AG04450 (cell line): Measurements from ENCODE around the gene PRB4. TPM values are rescaled to one million over a fixed set of nuclear protein-coding genes. Genes with fewer than 3 reads are reported as not detected.

Experiments
- CTCF ChIA-PET: fragments of 300-600, 350-600 bp; formaldehyde crosslinking; extraction: SDS; loops from one replicate; lab custom pipeline; 2022; ENCODE audit warnings: antibody characterized with exemption, inconsistent platforms; lab: Charles Lee
- POLR2A ChIA-PET: fragments of 350-600 bp; formaldehyde crosslinking; extraction: SDS; loops from one replicate; lab custom pipeline; 2021; ENCODE audit warnings: antibody characterized with exemption, inconsistent platforms; lab: Yijun Ruan, JAX
- DNase-seq: peaks from one replicate; pipeline ENCODE4 v3.0.0-alpha.2; 2011; ENCODE audit warnings: low read depth, low spot score
- H3K27ac ChIP-seq: one replicate; pipeline ENCODE4 v1.5.1; 2012; ENCODE audit warnings: low read depth, low read length, control low read depth
- H3K27me3 ChIP-seq: one replicate; pipeline ENCODE4 v1.6.0; 2012; ENCODE audit warnings: low read length; ENCODE audit not compliant: control insufficient read depth, insufficient read depth
- H3K4me3 ChIP-seq: 2 replicates; pipeline ENCODE4 v1.5.1; 2011; ENCODE audit warnings: mild to moderate bottlenecking, low read depth, low read length, control low read depth
- H3K9me3 ChIP-seq: 2 replicates; pipeline ENCODE4 v1.5.1; 2012; ENCODE audit warnings: low read length; ENCODE audit not compliant: control insufficient read depth, insufficient read depth
- polyA plus RNA-seq: library from polyadenylated mRNA; depleted of rRNA; stranded (reverse); fragments of >200 nt; gene quantifications from 2 replicates; pipeline ENCODE4 v1.2.3, GENCODE V29; 2011; rRNA removed
- TF ChIP-seq, protein P1 (sequence below): IDR thresholded peaks from 2 replicates; pipeline ENCODE4 v1.5.1; 2011; ENCODE audit warnings: low read depth, low read length, control low read depth, inconsistent platforms

PRB4 gene
- polyA plus RNA-seq, 1 experiment = not detected

DNA sequence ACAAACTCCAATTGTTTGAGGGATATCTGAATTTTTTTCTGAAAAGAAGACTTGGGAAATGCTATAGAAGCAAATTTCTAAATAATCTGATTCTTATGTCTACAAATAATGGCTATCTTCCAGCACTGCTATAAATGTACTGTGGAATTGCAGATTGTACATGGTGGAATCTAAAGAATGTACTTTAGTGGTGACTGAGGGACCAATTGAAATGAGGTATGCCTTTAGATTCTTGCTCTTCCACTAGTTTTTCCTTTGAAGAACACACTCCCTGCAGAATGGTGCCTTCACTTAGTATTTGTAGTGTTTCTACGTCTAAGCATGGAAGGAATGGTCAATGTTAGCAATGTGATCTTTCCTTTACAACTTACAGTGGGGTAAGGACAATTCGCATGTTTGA is 11.7 kb upstream of the PRB4 start:
- H3K27ac ChIP-seq = no peak overlapping the region
- POLR2A ChIA-PET = no interaction called here
- no peak for DNase-seq
- TF ChIP-seq, protein P1, sequence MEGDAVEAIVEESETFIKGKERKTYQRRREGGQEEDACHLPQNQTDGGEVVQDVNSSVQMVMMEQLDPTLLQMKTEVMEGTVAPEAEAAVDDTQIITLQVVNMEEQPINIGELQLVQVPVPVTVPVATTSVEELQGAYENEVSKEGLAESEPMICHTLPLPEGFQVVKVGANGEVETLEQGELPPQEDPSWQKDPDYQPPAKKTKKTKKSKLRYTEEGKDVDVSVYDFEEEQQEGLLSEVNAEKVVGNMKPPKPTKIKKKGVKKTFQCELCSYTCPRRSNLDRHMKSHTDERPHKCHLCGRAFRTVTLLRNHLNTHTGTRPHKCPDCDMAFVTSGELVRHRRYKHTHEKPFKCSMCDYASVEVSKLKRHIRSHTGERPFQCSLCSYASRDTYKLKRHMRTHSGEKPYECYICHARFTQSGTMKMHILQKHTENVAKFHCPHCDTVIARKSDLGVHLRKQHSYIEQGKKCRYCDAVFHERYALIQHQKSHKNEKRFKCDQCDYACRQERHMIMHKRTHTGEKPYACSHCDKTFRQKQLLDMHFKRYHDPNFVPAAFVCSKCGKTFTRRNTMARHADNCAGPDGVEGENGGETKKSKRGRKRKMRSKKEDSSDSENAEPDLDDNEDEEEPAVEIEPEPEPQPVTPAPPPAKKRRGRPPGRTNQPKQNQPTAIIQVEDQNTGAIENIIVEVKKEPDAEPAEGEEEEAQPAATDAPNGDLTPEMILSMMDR = no peak
- no peaks in the 10 kb centered on the region for H3K9me3 ChIP-seq
- no peak overlapping the region for H3K4me3 ChIP-seq
- CTCF ChIA-PET = no interaction called here
- H3K27me3 ChIP-seq = no peaks in the 10 kb centered on the region

DNA sequence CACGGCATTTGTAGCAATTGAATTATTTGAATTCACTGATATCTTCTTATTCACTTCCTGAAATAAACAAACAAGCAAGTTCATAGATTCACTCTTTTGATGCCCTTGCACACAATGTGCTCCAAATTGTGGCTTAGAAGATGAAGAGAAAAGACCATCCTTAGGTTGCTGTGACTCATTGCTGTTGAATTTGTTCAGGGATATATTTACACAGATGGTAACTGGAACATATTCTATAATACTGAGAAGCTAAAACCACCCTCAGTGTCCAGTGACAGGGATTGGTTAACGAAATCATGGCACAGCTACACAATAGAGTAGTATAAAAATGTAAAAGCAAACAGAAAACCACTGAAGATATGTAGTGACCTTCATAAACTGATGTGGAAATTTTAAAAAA is 3.1 kb downstream of the PRB4 start:
- CTCF ChIA-PET = no interaction called here
- Histone ChIP-seq H3K27ac (no peak overlapping the region), H3K9me3 (no peaks in the 10 kb centered on the region), H3K4me3 (no peak overlapping the region), H3K27me3 (no peaks in the 10 kb centered on the region)
- TF ChIP-seq, protein P1 = no peak
- POLR2A ChIA-PET = no interaction called here
- DNase-seq = no peak

DNA sequence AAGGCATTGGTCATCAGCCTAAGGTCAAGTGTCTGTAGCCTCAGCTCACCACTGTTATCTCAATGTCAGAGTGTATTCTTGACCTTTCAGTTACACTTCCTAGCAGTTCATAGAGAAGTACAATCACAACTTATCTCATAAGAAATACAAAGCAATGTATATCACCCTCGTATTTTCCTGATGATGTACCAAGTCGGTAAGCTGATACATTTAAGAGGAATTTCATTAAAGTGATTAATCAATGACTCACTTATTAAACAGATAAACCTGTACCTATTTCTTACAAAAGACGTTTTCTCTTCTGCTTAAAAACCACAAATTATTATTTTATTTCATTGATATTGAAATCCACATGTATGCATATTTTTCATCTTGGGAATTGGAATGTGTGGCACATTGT is 36.8 kb downstream of the PRB4 start:
- ChIA-PET POLR2A (no interaction called here), CTCF (no interaction called here)
- DNase-seq = no peak
- H3K27me3 ChIP-seq = no peaks in the 10 kb centered on the region
- no peaks in the 10 kb centered on the region for H3K9me3 ChIP-seq
- TF ChIP-seq, protein P1 = no peak
- H3K4me3 ChIP-seq = no peak overlapping the region
- H3K27ac ChIP-seq = no peak overlapping the region

DNA sequence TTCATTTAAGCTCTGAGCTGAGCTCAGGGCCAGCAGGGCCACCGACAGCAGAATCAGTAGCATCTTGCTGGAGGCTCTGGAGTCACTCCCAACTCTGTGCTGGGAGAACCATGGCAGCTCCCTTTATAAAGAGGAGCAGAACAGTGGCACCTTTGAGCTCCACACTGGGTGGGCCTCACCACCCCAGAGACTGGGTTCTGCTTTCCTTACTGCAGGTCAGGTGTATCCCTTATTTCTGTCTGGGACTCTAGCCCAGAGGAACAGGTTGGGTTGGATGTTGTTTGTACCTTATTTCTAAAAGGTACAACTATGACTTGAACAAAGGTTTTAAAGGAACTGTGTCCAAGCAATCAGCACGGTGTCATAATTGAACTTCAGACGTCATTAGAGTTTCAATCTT is 40.6 kb downstream of the PRB4 start, which contains the start of gene PRB3:
TSS of gene PRB3 (minus strand) at position 101 of the 400 bp plus-strand sequence. CDS start at position 63, 38 bp downstream.
- no peak for DNase-seq
- TF ChIP-seq, protein P1 = no peak
- no peaks in the 10 kb centered on the region for H3K27me3 ChIP-seq
- POLR2A ChIA-PET = no interaction called here
- H3K9me3 ChIP-seq = no peaks in the 10 kb centered on the region
- H3K27ac ChIP-seq = no peak within 1 kb of the TSS
- H3K4me3 ChIP-seq = no peak within 1 kb of the TSS
- CTCF ChIA-PET = no interaction called here

DNA sequence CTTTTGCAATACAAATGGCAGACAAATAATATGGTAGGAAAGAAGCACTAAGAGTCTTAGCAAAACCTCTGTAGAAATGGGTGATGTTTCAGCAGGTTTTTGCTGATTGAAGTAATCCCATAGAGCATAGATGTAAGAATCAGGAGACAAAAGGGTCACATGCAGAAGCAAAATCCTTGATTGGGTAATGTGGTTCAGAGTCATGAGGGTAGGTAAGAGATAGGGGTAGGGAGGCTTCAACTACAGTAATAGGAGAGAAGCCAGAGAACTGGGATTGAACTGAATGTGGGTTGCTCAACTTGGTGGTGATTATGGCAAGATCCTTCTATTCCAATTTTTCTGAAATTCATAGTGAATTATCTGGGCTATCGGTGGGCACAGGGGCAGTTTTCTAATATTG is 45.7 kb downstream of the PRB4 start:
- Histone ChIP-seq H3K27me3 (no peaks in the 10 kb centered on the region), H3K9me3 (no peaks in the 10 kb centered on the region), H3K27ac (no peak overlapping the region), H3K4me3 (no peak overlapping the region)
- CTCF ChIA-PET = no interaction called here
- POLR2A ChIA-PET = no interaction called here
- TF ChIP-seq, protein P1 = no peak
- DNase-seq = no peak

Other genes with a start within 250 kb of the PRB4 start
- 0.30 TPM in 1 of 2 replicates, not detected in the other for gene TAS2R46, start 248.1 kb downstream of the PRB4 start, polyA plus RNA-seq
- gene TAS2R43, start 218.1 kb downstream of the PRB4 start, polyA plus RNA-seq = not detected in 2 replicates
- 0.07 TPM in 1 of 2 replicates, not detected in the other for gene TAS2R30, start 175.8 kb downstream of the PRB4 start, polyA plus RNA-seq
- gene SMIM10L1, start 139.2 kb downstream of the PRB4 start, polyA plus RNA-seq = 4.8 and 6.4 TPM in 2 replicates
- not detected in 2 replicates for gene TAS2R42, start 123.5 kb downstream of the PRB4 start, polyA plus RNA-seq
- not detected in 2 replicates for gene PRB3, start 40.7 kb downstream of the PRB4 start, polyA plus RNA-seq
- not detected in 2 replicates for gene PRB2, start 85.1 kb upstream of the PRB4 start, polyA plus RNA-seq